ENCODE measurements around the gene B3GNT3.

B3GNT3 gene

DNA sequence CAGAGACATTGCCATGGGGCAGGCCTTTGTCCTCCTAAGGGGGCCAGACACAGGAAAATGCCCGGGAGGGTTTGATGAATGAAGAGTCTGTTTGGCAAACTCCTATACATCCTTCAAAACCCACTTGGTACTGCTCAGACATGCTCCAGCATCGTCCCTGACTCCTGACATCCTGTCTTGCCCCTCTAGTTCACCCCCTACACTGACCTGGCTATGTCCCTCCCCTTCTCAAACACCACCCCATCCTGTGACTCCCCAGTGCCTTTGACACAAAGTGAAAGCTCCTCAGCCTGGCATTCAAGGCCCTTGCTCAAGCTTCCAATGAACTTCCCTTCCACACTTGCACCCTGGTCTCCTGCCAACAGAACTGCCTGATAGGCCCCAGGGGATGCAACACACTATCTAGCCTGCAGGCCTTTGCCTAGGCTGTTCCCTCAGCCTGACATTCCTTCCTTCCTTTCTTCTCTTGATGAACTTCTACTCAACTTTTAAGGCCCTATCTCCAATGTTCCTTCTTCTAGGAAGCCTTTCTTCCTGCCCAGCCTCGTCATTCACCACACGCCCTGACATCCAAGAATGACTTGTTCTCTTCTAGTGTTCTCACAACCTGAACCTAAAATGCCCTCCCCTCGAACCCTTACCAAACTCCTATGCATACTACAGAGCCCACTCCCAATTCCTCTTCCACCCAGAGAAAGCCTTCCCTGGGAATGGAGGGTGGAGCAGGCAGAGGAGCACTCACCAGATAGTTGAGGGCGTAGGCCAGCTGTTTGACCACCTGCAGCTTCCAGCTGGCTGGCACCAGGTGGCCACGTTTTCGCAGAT lies 40.5 kb downstream of the B3GNT3 start:
- DNase-seq: no peak

DNA sequence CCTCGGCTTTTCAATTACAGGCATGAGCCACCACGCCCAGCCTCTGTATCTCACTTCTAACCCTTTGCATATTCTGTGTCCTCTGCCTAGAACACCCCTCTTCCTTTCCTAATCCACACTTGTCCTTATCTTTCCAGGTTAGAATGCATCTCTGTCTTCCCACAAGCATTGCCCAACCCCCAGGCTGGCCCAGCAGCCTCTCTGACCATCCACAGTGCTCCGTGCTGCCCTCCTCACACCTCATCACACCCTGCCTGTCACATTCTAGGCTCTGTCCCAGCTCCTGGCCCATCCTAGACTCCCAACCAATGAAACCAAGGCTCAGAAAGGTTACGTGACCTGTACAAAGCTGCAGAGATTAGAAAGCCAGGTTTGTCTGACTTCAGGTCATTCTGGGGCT lies 41.6 kb downstream of the B3GNT3 start:
- DNase-seq: no peak

DNA sequence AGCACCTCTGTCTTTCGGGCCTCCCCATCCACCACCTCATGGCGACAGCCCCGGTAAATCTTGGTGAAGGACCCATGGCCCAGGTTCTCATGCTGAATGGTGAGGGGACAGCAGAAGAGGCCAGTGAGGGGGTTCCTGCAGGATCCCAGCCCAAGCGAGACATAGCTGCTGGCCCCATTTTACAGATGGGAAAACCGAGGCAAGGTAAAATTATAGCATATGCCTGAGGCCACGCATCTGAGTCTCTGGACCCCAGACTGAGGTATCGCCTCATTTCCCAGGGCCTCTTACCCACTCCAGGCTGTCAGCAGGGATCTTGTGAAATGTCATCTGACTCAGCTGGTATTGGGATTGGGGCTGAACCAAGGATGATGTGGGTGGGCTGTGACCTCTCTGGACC lies 43.0 kb downstream of the B3GNT3 start:
- DNase-seq: no peak

DNA sequence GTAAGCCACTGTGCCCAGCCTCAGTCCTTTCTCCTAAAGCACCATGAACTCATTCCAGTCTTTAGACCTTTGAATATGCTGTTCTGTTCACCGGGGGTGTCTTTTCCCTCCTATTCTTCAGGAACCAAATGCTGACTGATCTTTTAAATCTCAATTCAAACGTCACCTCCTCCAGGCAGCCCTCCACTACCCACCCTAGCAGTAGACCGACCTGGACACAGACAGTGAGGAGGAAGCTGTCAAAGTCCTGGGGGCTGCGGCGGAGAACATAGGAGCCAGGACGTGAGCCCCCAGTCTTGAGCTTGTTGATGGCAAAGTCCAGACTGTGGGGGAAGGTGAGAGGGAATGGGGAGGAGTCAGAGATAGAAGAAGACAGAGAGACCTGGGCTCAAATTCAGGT lies 45.1 kb downstream of the B3GNT3 start:
- no peak for DNase-seq

DNA sequence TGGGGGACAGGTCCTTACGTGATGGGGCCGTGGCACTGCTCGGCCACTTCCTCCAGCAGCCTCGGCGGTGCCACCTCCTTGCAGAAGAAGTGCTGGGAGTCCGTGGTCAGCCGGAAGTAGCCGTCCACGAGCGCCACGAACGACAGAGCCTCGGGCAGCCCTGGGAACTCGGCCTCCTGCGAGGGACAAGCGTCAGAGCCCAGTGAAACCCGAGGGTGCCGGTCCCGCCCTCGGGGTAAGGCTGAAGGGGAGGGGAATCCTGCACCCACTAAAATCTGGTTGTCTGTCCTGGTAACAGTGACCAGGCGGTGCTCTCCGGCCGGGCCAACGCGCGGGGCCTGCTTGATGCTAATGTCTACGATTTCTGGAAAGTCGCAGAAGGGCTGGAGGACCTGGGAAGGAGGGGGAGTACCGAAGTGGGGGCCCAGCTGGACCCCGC lies 46.5 kb downstream of the B3GNT3 start:
- DNase-seq: no peak

DNA sequence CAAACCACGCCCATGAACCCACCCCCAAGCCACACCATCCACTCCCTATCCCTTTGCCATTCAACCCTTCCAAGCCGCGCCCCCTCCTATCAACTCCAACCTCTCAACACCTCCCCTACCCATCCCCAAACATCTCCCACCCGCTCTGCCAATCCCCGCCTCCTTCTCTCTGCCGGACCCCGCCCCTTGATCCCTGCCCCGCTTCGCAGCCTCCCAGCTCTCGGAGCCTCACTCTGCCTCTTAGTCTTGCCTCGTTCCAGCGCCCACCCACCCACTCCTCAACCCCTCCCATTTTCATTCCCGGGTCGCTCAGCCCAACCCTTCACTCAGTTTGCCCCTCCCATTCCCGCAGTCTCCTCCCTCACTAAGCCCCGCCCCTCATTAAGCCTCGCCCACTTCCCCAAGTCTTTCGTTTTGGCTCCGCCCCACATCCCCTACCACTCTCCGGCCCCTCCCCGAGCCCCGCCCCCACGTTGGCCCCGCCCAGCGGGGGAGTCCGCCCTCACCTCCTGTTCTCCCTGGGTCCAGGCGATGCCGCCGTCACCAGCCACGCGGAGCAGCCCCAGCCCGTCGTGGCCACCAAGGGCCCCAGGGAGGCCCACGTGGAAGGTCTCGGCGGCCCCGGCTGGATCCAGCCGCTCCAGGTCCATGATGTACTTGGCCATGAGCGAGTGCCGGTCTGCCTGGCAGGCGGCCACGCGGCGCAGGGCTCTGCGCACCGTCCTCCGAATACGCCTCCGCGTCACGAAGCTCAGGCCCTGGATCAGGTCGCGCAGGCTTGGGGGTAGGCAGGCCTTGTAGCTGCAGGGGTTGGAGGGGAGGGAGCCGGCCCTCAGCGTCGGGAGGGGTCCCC lies 47.1 kb downstream of the B3GNT3 start:
- peak; percentile 34 for DNase-seq

DNA sequence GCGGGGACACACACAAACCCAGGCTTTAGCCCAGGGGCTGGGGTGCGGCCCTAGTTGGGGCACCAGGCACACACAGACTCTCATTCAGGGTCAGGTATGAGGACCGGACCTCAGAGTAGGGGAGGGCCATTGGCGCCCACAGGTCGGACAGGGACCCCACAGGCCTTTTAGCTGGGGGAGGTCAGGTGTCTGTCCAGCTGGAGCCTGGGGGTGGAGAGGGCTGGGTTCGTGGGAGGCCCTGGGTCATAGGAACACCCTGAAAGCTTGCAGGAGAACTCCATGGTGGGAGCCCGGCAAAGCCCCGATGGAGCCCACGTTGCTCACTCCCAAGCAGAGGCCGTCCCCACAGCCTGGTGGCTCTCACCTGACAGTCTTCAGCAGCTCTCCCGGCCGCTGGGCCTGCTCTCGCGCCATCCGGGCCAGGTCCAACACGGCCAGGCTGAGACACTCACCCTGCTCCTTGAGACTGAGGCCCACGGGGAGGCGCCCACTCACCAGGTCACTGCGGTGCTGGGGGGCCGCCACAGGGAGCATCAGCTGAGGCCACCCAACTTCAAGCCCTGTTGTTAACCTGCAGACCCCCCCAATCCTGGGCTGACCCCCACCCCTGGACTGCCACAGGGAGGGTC lies 47.8 kb downstream of the B3GNT3 start:
- DNase-seq: no peak

DNA sequence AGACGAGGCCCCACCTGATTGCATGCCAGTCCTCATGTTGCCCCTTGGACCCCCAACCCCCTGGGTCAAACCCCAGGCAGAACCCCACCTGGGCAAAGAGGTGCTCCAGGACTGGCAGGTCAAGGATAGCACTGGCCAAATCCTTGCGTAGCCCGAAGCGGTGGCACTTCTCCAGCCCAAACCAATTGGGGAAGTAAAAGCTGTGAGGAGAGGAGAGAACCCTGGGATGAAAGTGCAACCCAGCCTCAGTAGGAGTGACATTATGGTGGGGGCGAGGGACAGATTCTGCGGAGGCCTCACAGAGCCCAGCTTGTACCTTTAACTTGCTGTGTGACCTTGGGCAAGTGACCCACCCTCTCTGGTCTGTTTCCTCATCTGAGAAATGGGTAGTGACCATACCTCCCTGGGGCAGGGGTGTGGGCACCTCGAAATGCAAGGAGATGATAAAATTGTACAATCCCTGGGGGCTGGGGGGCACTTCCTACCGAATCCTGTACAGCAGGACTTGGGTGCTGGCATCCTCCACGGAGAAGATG lies 48.4 kb downstream of the B3GNT3 start:
- no peak for DNase-seq

DNA sequence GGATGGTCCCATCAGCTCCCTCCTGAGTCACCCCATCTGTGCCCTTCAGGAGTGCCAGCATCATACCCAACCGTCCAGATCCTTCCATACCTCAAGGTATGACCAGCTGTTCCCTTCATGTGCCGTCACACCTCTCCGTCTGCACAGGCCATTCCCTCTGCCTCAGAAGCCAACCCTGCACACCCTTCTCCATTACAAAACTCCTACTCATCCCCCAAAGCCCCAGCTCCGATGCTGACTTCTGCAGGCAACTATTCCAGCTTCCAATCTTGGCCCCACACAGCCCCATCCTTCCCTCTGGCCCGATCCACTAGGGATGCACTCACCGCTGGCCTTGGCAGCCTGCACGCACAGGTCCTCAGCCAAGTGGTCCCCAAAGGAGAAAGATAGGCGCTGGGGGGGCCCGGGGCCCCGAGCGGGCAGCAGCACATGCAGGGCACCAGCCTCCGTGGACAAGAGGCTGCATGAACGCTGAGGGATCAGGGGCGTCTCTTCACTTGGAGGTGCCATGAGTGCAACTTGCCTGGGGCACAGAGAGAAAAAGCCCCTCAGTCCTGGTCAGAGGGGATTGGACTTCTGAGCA lies 49.1 kb downstream of the B3GNT3 start:
- DNase-seq: no peak

DNA sequence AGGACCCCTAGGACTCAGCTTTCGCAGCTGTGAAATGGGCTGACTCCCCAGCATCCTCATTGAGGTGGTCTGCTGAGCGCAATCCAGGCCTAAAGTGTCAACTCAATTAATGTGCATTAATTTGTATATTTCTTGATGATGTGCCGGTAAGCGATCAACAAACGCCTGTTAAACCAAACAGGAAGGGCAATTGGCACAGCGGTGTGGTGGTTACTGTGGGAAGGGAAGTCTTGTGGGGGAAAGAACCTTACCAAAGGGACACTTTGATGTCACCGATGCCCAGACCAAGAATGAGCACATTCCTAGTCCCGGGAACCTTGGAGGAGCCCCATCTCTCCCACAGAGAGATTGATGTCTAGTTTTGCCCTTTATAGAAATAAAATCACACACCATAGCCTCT lies 51.2 kb downstream of the B3GNT3 start:
- DNase-seq: peak; percentile 47

DNA sequence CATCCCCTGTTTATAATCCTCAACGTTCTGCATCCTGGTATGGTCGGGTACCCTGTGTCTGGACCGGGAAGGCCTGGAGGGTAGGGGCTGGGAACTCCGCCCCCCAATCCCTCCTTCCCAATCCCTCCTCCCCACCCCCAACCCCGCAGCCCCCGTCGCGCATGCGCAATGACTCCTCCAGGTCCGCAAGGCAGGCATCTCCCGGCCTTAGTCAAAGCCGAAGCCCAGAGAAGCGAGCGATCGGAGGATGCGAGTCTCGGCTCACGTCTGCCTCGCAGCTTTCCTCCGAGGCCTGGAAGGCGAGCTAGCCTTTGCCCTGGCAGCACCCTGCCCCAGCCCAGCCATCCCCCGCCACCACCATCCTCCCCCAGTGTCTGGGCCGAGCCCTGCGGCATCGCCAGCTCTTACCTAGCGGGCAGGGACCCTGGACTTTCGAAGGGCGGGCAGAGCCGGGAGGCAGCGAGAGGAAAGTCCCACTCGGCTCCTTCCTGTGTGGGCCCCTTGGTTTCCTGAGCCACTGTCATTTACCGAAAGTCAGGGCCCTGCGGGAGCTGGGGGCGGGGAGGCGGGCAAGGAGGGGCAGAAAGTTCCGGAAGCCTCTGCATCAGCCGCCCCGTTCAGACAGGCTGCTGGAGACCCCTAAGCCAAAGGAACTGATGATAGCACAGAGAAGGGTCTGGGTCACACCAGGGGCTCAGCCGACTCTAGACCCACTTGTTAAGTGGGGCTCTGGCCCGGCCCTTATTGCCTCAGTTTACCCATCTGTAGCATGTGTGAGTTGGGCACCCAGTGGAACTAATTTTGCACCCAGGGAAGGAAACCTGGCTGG lies 52.8 kb downstream of the B3GNT3 start, which contains the start of gene JAK3:
Gene JAK3 (minus strand): TSS at position 445 of the 829 bp plus-strand sequence. CDS start 3,565 bp downstream, outside the sequence.
- DNase-seq: peak; percentile 88

DNA sequence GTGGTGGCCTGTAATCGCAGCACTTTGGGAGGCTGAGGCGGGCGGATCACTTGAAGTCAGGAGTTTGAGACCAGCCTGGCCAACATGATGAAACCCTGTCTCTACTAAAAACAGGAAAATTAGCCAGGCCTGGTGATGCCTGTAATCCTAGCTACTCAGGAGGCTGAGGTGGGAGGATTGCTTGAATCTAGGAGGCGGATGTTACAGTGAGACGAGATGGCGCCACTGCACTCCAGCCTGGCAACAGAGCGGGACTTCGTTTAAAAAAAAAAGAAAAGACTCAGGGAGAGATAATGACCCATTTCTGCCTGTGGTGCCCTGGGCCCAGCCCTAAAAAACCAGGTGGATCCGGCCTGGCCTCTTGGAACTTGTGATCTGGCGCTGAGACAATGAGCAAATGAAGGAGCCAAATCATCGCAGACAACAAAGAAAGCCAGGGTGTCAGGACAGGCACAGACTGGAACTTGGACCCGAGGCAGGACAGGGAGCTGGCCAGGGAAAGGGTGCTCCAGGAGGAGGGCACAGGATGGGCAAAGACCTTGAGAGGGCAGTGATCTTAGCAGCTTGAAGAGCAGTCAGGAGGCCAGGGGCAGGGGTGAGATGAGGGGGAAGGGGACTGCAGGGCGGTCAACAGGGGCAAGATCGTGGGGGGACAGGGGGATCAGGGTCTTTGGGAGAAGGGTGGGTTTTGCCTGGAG lies 53.8 kb downstream of the B3GNT3 start:
- no peak for DNase-seq

DNA sequence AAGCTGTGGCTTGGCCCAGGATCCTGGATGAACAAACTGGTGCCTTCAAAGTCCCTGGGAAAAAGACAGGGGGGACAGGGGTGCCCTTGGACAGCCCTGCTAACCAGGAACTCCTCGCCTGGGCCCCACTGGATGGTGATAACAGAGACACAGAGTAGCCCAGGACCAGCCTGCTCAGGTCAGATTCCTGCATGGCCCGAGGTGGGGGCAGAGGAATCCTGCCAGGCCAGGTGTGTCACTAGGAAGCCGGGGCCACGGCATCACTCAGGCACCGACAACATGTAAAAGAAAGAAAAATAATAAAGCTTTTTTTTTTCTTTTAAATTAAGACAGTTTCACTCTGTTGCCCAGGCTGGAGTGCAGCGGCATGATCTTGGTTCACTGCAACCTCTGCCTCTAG lies 59.1 kb downstream of the B3GNT3 start:
- no peak for DNase-seq

DNA sequence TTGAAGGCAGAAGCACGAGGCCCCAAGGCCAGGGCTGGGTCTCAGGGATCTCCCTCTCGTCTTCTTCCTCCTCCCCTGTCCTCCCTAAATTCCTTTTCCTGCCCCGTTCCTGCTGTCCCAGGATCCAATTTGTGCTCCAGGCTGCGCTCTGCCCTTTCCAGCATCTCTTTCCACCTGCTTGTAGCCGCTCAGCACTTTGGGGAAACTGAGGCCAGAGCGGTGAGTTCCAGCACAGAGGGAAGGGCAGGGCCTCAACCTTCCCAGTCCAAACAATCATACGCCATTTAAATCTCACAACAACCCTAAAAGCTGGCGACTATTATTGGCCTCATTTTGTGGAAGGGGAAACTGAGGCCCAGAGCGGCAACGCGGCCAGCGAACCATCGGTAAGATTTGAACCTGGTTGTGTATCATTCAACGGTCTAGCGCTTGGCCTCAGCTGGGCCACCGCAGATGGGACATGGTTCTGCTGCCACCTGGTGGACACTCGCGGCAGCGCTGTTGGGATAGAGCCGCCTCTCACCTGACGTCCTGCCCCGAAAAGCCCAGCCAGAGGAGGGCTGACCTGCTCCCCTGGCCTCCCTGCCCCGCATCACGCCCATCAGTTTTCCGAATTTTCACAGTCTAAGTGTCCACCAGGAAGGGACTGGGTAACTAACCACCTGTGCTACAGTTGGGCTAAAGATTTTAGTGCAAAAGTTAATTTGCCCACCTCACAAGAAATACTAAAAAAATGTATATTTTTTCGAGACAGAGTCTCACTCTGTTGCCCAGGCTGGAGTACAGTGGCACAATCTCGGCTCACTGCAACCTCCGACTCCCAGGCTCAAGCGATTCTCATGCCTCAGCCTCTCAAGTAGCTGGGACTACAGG lies 60.6 kb downstream of the B3GNT3 start:
- peak; percentile 82 for DNase-seq

DNA sequence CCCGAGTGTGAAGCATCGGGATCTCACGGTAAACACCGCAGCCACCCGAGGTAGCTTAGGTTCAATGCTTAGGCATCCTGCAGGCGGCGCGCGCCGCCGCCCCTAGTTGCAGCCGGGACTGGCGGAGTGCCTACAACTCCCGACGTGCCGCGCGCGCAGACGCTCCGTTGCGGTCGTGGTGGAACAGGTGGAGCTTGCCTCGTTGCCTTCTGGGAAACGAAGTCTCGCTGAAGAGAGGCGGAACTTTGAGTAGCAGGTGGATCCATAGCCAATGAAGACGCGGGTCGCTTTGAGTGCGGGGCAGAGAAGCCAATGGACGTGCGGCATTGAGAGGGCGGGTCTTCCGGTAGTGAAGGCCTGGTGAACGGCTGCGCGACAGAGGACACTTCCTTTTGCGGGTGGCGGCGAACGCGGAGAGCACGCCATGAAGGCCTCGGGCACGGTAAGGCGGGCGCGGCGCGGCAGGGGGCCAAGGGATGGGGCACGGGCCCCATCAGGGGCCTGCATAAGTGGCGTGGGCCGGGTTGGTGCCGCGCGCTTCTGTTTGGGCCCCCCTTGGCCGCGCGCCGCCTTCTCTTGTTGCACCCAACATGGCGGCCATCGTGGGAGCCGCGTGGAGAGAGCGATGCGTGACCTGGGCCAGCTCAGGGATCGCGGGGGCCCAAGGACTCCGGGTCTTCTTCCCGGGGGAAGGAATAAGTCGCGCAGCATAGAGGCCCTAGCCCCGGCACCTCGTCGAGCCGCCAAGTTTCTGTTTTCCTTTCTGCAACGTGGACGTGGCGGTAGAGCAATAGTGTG lies 64.8 kb downstream of the B3GNT3 start, which contains the start of gene RPL18A:
Gene RPL18A (plus strand): TSS at position 378 of the 798 bp plus-strand sequence. CDS start 47 bp downstream, at position 425.
- DNase-seq: peak; percentile 100

DNA sequence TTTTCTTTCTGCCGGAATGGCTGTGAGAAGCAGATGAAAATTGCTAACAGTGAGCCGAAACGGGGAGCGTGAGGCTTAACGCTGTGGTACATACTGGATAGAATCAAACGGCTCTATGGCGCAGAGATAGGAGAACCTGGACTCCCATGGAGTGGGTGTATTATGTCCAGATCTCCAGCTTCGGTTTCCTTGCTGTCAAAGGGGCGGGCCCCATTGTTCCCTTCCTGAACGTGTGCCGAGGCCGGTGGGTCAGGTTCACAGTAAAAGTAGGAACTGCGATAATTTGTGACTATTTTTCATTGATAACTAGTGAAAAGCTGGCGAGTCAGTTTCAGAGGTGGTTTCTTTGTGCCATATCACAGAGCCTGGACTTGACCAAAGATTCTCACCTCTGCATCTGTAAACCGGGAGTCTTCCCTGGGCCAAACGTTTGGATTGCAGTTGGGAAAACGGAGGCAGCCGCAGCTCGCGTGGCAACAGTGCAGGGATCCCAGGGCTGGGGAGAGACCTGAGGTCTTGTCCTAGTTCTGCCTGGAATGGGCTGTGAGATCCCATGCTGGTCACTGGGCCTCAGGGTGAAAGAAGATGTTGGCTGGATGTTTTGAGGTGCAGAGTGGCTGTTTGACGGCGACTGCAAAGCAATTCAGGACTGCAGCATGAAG lies 65.5 kb downstream of the B3GNT3 start:
- no peak for DNase-seq

DNA sequence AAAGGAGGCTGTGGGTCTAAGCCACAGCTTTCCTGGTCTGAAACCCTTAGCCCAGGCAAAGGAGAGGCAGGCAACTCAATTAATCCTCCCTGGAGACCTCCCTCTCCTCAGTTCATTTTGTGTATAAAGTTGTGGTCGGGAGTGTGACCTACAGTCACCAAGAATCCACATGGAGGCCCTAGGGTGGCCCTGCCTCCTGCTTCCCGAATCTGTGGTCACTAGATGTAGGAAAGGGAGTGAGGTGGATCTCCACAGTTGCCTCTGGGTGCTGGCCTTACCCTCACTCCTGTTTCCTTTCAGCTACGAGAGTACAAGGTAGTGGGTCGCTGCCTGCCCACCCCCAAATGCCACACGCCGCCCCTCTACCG lies 66.0 kb downstream of the B3GNT3 start:
- no peak for DNase-seq

DNA sequence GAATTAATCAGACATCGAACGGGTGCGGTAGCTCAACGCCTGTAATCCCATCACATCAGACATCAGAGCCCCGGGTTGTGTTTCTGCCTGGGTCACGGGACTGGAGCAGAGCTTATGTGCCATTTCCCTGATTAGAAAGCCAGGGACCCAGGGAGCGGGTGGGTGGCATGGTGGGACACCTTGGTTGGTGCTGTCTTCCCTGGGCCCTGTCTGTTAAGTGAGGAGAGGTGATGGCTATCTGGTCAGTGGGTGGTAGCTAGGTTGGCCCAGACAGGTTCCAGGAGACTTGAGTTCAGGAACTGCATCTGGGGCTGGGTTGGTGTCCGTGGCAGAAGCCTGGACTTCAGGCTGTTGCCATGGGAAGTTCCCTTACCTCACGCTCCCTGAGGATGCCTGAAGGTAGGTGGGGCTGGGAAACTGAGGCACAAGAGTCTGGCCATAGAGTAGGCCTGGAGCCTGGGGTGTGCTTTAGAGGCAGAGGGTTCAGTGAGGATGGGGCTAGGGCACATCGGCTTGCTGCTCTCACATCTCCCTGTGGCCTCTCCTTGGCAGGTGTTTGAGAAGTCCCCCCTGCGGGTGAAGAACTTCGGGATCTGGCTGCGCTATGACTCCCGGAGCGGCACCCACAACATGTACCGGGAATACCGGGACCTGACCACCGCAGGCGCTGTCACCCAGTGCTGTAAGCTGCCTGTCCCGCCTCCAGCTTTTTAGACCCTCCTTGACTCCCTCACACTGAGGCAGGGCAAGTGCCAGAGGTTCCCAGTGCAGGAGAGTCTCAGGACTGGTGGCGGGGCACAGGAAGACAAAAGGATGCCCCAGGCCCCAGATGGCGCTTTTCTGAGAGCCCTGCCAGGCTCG lies 66.8 kb downstream of the B3GNT3 start:
- no peak for DNase-seq

Data from CD4-positive, alpha-beta T cell treated with Interferon gamma for 1 hour (primary cell).